ENCODE data around the gene DYRK2. TPM values are rescaled to one million over a fixed set of nuclear protein-coding genes. Genes with fewer than 3 reads are reported as not detected.

The DYRK2 gene
- total RNA-seq, 1 donor from 2014 or later, result 16.2 TPM

DNA sequence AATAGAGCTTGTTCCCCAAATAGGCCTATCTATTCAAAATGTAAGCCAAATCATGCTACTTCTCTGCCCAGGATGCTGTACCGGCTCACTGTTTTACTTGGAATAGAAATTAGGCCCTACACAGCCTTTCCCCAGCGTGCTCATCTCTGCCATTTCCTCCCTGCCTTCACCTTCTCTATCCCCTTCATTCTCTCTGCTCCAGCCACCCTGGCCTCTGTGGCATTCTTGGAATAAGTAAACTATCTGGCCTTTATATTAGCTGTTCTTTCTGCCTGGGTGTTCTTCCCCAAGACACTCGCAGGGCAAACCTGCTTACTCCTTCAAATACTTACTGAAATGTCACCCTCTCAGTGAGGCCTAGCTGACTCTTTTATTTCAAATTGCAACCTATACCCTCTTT lies 30.9 kb upstream of the DYRK2 start:
- H3K27ac ChIP-seq, result no peak overlapping the region
- intact Hi-C loops (cut with DNase I), result no loop called here
- TF ChIP-seq, protein P1, sequence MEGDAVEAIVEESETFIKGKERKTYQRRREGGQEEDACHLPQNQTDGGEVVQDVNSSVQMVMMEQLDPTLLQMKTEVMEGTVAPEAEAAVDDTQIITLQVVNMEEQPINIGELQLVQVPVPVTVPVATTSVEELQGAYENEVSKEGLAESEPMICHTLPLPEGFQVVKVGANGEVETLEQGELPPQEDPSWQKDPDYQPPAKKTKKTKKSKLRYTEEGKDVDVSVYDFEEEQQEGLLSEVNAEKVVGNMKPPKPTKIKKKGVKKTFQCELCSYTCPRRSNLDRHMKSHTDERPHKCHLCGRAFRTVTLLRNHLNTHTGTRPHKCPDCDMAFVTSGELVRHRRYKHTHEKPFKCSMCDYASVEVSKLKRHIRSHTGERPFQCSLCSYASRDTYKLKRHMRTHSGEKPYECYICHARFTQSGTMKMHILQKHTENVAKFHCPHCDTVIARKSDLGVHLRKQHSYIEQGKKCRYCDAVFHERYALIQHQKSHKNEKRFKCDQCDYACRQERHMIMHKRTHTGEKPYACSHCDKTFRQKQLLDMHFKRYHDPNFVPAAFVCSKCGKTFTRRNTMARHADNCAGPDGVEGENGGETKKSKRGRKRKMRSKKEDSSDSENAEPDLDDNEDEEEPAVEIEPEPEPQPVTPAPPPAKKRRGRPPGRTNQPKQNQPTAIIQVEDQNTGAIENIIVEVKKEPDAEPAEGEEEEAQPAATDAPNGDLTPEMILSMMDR (IDR thresholded peaks at IDR 0.05), result no peak
- no peak for TF ChIP-seq POLR2AphosphoS5 (IDR thresholded peaks at IDR 0.05; ENCODE audit: insufficient read depth in 1 of 2, low read depth in 1 of 2)
- no peak for TF ChIP-seq POLR2A (IDR thresholded peaks at IDR 0.05)
- no peak overlapping the region for H3K4me3 ChIP-seq
- H3K4me1 ChIP-seq, result no peaks in the 10 kb centered on the region
- H3K9me3 ChIP-seq, result no peaks in the 10 kb centered on the region
- no peaks in the 10 kb centered on the region for H3K36me3 ChIP-seq
- DNase-seq (ENCODE audit: extremely low spot score in 2 of 2), result no peak
- H3K27me3 ChIP-seq, result no peaks in the 10 kb centered on the region

DNA sequence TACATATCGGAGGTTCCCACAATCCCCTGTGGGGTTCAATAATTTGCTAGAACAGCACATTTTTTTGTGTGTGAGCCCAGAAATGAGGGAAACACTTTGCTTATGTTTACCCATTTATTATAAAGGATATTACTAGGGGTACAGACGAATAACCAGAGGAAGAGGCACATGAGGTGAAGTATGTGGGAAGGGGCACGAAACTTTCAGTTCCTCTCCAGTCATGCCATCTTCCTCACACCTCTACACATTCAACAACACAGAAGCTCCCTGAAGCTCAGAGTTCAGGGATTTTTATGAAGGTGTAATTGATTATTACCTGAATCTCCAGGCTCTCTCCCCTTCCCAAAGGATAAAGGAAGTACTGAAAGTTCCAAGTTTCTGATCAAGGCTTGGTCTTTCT lies 30.2 kb upstream of the DYRK2 start:
- no peaks in the 10 kb centered on the region for H3K4me1 ChIP-seq
- no peaks in the 10 kb centered on the region for H3K36me3 ChIP-seq
- no peaks in the 10 kb centered on the region for H3K27me3 ChIP-seq
- intact Hi-C loops (cut with DNase I), result no loop called here
- no peak for DNase-seq (ENCODE audit: extremely low spot score in 2 of 2)
- no peak overlapping the region for H3K27ac ChIP-seq
- TF ChIP-seq POLR2A (IDR thresholded peaks at IDR 0.05) (no peak), POLR2AphosphoS5 (IDR thresholded peaks at IDR 0.05; ENCODE audit: insufficient read depth in 1 of 2, low read depth in 1 of 2) (no peak)
- TF ChIP-seq, protein P1 (IDR thresholded peaks at IDR 0.05), result no peak
- no peak overlapping the region for H3K4me3 ChIP-seq
- no peaks in the 10 kb centered on the region for H3K9me3 ChIP-seq

DNA sequence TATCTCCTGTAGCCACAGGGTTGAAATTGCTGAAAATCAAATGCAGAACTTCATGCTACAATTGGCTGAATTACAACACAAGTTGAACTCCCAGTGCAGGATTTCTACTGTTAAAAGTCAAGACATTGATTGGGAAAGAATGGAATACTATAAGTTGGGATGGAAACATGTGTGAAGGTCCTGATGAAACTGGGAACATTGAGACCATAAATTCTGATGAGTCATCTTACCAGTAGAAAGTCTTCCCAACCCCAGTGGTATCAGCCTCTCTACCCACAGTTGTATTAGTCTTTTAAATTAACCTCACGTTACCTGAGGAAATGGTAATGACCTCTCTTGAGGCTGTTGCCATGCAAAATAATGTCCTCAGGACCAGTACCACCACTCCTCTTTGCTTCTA lies 27.4 kb upstream of the DYRK2 start:
- DNase-seq (ENCODE audit: extremely low spot score in 2 of 2), result no peak
- TF ChIP-seq POLR2A (IDR thresholded peaks at IDR 0.05) (no peak), POLR2AphosphoS5 (IDR thresholded peaks at IDR 0.05; ENCODE audit: insufficient read depth in 1 of 2, low read depth in 1 of 2) (no peak)
- TF ChIP-seq, protein P1 (IDR thresholded peaks at IDR 0.05), result no peak
- Histone ChIP-seq H3K27ac (no peak overlapping the region), H3K36me3 (no peaks in the 10 kb centered on the region), H3K27me3 (no peaks in the 10 kb centered on the region), H3K4me1 (no peaks in the 10 kb centered on the region), H3K9me3 (no peaks in the 10 kb centered on the region), H3K4me3 (no peak overlapping the region)
- intact Hi-C loops (cut with DNase I), result no loop called here

DNA sequence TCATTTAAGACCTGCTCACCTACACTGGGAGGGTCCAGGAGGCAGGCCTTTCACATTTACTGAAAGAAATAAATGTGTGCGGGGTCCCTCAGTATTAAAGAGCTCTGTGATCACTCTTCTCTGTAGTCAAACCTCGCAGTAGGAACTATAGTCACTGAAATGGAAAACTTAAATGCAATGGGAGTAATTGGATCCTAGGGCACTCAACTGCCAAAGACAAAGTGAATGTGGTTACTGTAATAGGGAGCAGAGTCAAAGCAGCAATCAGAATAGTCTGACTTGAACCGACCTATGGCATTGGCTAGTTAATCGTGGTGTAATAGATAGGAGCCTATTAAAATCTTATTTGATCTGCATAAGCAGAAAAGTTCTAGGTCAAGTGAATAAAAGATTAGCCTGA lies 26.6 kb upstream of the DYRK2 start:
- H3K27ac ChIP-seq, result no peak overlapping the region
- H3K4me1 ChIP-seq, result no peaks in the 10 kb centered on the region
- intact Hi-C loops (cut with DNase I), result no loop called here
- TF ChIP-seq POLR2AphosphoS5 (IDR thresholded peaks at IDR 0.05; ENCODE audit: insufficient read depth in 1 of 2, low read depth in 1 of 2), result no peak
- no peak for TF ChIP-seq POLR2A (IDR thresholded peaks at IDR 0.05)
- TF ChIP-seq, protein P1 (IDR thresholded peaks at IDR 0.05), result no peak
- H3K4me3 ChIP-seq, result no peak overlapping the region
- DNase-seq (ENCODE audit: extremely low spot score in 2 of 2), result no peak
- no peaks in the 10 kb centered on the region for H3K36me3 ChIP-seq
- H3K9me3 ChIP-seq, result no peaks in the 10 kb centered on the region
- H3K27me3 ChIP-seq, result no peaks in the 10 kb centered on the region

DNA sequence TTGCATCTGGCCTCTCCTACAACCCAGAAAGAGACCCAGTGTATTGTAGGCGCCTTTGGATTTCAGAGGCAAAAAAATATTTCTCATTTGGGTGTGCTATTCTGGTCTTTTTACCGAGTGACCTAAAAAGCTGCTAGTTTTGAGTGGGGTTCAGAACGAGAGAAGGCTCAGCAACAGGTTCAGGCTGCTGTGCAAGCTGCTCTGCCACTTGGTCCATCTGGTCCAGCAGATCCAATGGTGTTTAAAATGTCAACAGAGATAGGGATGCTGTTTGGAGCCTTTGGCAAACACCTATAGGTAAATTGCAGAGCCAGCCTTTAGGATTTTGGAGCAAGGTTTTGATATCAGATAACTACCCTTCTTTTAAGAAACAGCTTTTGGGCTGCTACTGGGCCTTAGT lies 25.3 kb upstream of the DYRK2 start:
- no peak overlapping the region for H3K27ac ChIP-seq
- H3K27me3 ChIP-seq, result no peaks in the 10 kb centered on the region
- no peaks in the 10 kb centered on the region for H3K4me1 ChIP-seq
- intact Hi-C loops (cut with DNase I), result no loop called here
- H3K36me3 ChIP-seq, result no peaks in the 10 kb centered on the region
- H3K4me3 ChIP-seq, result no peak overlapping the region
- no peaks in the 10 kb centered on the region for H3K9me3 ChIP-seq
- DNase-seq (ENCODE audit: extremely low spot score in 2 of 2), result no peak
- TF ChIP-seq, protein P1 (IDR thresholded peaks at IDR 0.05), result no peak
- no peak for TF ChIP-seq POLR2AphosphoS5 (IDR thresholded peaks at IDR 0.05; ENCODE audit: insufficient read depth in 1 of 2, low read depth in 1 of 2)
- TF ChIP-seq POLR2A (IDR thresholded peaks at IDR 0.05), result no peak
